Effector memory CD8-positive, alpha-beta T cell (primary cell): ENCODE results near the gene ZNF862.

Source experiments
- ATAC-seq: fragments of 150-1000 bp; cut with Tn5 transposase; replicated peaks from 2 replicates; pipeline ENCODE4 v1.10.0; 2021; ENCODE audit warnings: mild to moderate bottlenecking, moderate library complexity
- DNase-seq, 3 experiments: peaks; one replicate each; pipeline ENCODE4 v3.0.0; 2021
- H3K27ac Mint-ChIP-seq, 2 donors: one replicate each; pipeline ENCODE4 v1.8.0; 2022; ENCODE audit warnings: mild to moderate bottlenecking in 2 of 2, mixed read lengths in 2 of 2, moderate library complexity in 2 of 2
- H3K27me3 Mint-ChIP-seq, 2 donors: one replicate each; pipeline ENCODE4 v1.8.0; 2022; ENCODE audit warnings: mixed read lengths in 2 of 2
- H3K36me3 Mint-ChIP-seq: one replicate; pipeline ENCODE4 v1.8.0; 2022; ENCODE audit warnings: mild to moderate bottlenecking, moderate library complexity, mixed read lengths; ENCODE audit not compliant: insufficient read depth
- H3K4me1 Mint-ChIP-seq, 2 donors: one replicate each; pipeline ENCODE4 v1.8.0; 2022; ENCODE audit warnings: low read depth in 2 of 2, mixed read lengths in 2 of 2
- H3K4me3 Mint-ChIP-seq, 2 donors: one replicate each; pipeline ENCODE4 v1.8.0; 2022; ENCODE audit warnings: mild to moderate bottlenecking in 2 of 2, mixed read lengths in 2 of 2, moderate library complexity in 2 of 2
- H3K9me3 Mint-ChIP-seq, 2 donors: one replicate each; pipeline ENCODE4 v1.8.0; 2022; ENCODE audit warnings: mixed read lengths in 2 of 2

Gene ZNF862

GRCh38 chr7:149815661-149816266, 22.4 kb upstream of the ZNF862 start:
- no peaks in the 10 kb centered on the region for H3K9me3 Mint-ChIP-seq

GRCh38 chr7:149816267-149816751, 21.9 kb upstream of the ZNF862 start:
- Mint-ChIP-seq H3K9me3 (no peaks in the 10 kb centered on the region), H3K4me3 (no peak overlapping the region), H3K36me3 (no peaks in the 10 kb centered on the region), H3K4me1 (no peaks in the 10 kb centered on the region), H3K27ac (no peak overlapping the region), H3K27me3 (no peaks in the 10 kb centered on the region)
- ATAC-seq = no peak
- no peak for DNase-seq

More at GRCh38 chr7:149815661-149816266, 22.4 kb upstream of the ZNF862 start:
- H3K27ac Mint-ChIP-seq = no peak overlapping the region
- no peak overlapping the region for H3K4me3 Mint-ChIP-seq
- H3K4me1 Mint-ChIP-seq = no peaks in the 10 kb centered on the region
- H3K36me3 Mint-ChIP-seq = no peaks in the 10 kb centered on the region
- no peak for ATAC-seq
- H3K27me3 Mint-ChIP-seq = no peaks in the 10 kb centered on the region
- DNase-seq = no peak

- Mint-ChIP-seq H3K4me3 (no peak overlapping the region), H3K27ac (no peak overlapping the region), H3K9me3 (no peaks in the 10 kb centered on the region), H3K27me3 (no peaks in the 10 kb centered on the region), H3K36me3 (peaks cover 3% of the 10 kb centered on the region), H3K4me1 (no peaks in the 10 kb centered on the region)
- ATAC-seq (no peak), DNase-seq (no peak)
Measured at GRCh38 chr7:149816794-149817193, 21.4 kb upstream of the ZNF862 start.

GRCh38 chr7:149817301-149817771, 20.8 kb upstream of the ZNF862 start:
- Mint-ChIP-seq H3K4me1 (no peaks in the 10 kb centered on the region), H3K9me3 (no peaks in the 10 kb centered on the region), H3K27me3 (no peaks in the 10 kb centered on the region), H3K36me3 (peaks cover 3% of the 10 kb centered on the region), H3K27ac (no peak overlapping the region), H3K4me3 (no peak overlapping the region)
- DNase-seq = no peak
- ATAC-seq = no peak

GRCh38 chr7:149817836-149818535, 20.2 kb upstream of the ZNF862 start:
- Mint-ChIP-seq H3K27ac (no peak overlapping the region), H3K4me1 (no peaks in the 10 kb centered on the region), H3K9me3 (no peaks in the 10 kb centered on the region), H3K4me3 (no peak overlapping the region), H3K36me3 (peaks cover 3% of the 10 kb centered on the region), H3K27me3 (peaks cover 0 to 5% of the 10 kb centered on the region in 2 donors)
- DNase-seq (no peak), ATAC-seq (no peak)

GRCh38 chr7:149818536-149818840, 19.7 kb upstream of the ZNF862 start:
- peaks cover 3% of the 10 kb centered on the region for H3K36me3 Mint-ChIP-seq
- H3K4me3 Mint-ChIP-seq = no peak overlapping the region
- H3K4me1 Mint-ChIP-seq = no peaks in the 10 kb centered on the region
- H3K27ac Mint-ChIP-seq = no peak overlapping the region
- no peak for DNase-seq
- peaks cover 0 to 9% of the 10 kb centered on the region in 2 donors for H3K27me3 Mint-ChIP-seq
- no peaks in the 10 kb centered on the region for H3K9me3 Mint-ChIP-seq
- ATAC-seq = no peak

GRCh38 chr7:149819141-149819960, 18.8 kb upstream of the ZNF862 start:
- H3K27ac Mint-ChIP-seq = no peak overlapping the region
- H3K4me1 Mint-ChIP-seq = no peaks in the 10 kb centered on the region
- peaks cover 3% of the 10 kb centered on the region for H3K36me3 Mint-ChIP-seq
- no peak for DNase-seq
- peaks cover 0 to 9% of the 10 kb centered on the region in 2 donors for H3K27me3 Mint-ChIP-seq
- H3K4me3 Mint-ChIP-seq = no peak overlapping the region
- no peaks in the 10 kb centered on the region for H3K9me3 Mint-ChIP-seq
- ATAC-seq = no peak

- Mint-ChIP-seq H3K27me3 (peaks cover 0 to 9% of the 10 kb centered on the region in 2 donors), H3K9me3 (no peaks in the 10 kb centered on the region), H3K36me3 (peaks cover 3% of the 10 kb centered on the region), H3K4me1 (no peaks in the 10 kb centered on the region), H3K27ac (no peak overlapping the region), H3K4me3 (no peak overlapping the region)
- ATAC-seq (no peak), DNase-seq (no peak)
Measured at GRCh38 chr7:149819961-149820340, 18.2 kb upstream of the ZNF862 start.

GRCh38 chr7:149820622-149821190, 17.5 kb upstream of the ZNF862 start:
- no peak for ATAC-seq
- H3K27me3 Mint-ChIP-seq = peaks cover 0 to 9% of the 10 kb centered on the region in 2 donors

GRCh38 chr7:149821191-149822148, 16.7 kb upstream of the ZNF862 start:
- H3K27ac Mint-ChIP-seq = no peak overlapping the region
- peaks cover 0 to 9% of the 10 kb centered on the region in 2 donors for H3K27me3 Mint-ChIP-seq
- H3K9me3 Mint-ChIP-seq = no peaks in the 10 kb centered on the region
- DNase-seq (no peak), ATAC-seq (no peak)
- peaks cover 3% of the 10 kb centered on the region for H3K36me3 Mint-ChIP-seq
- no peak overlapping the region for H3K4me3 Mint-ChIP-seq
- H3K4me1 Mint-ChIP-seq = no peaks in the 10 kb centered on the region

More at GRCh38 chr7:149820622-149821190, 17.5 kb upstream of the ZNF862 start:
- Mint-ChIP-seq H3K4me3 (no peak overlapping the region), H3K27ac (no peak overlapping the region), H3K4me1 (no peaks in the 10 kb centered on the region), H3K36me3 (peaks cover 3% of the 10 kb centered on the region), H3K9me3 (no peaks in the 10 kb centered on the region)
- no peak for DNase-seq

- ATAC-seq (no peak), DNase-seq (no peak)
- H3K4me3 Mint-ChIP-seq = no peak overlapping the region
- H3K27ac Mint-ChIP-seq = no peak overlapping the region
- peaks cover 3% of the 10 kb centered on the region for H3K36me3 Mint-ChIP-seq
- no peaks in the 10 kb centered on the region for H3K9me3 Mint-ChIP-seq
- H3K27me3 Mint-ChIP-seq = peaks cover 0 to 16% of the 10 kb centered on the region in 2 donors
- no peaks in the 10 kb centered on the region for H3K4me1 Mint-ChIP-seq
Measured at GRCh38 chr7:149822353-149822943, 15.7 kb upstream of the ZNF862 start.

GRCh38 chr7:149823191-149823630, 15.0 kb upstream of the ZNF862 start:
- ATAC-seq (no peak), DNase-seq (no peak)
- H3K9me3 Mint-ChIP-seq = no peaks in the 10 kb centered on the region
- peaks cover 0 to 22% of the 10 kb centered on the region in 2 donors for H3K27me3 Mint-ChIP-seq
- no peak overlapping the region for H3K4me3 Mint-ChIP-seq
- no peaks in the 10 kb centered on the region for H3K4me1 Mint-ChIP-seq
- no peak overlapping the region for H3K27ac Mint-ChIP-seq
- peaks cover 3% of the 10 kb centered on the region for H3K36me3 Mint-ChIP-seq
